GM12865 (cell line): ENCODE data around the gene CADM4.
"Not testable (repeated sequence)": the region's sequence is repeated elsewhere in the genome, so short reads cannot be mapped to it uniquely, and the experiment has no call there.

Experiments
- DNase-seq: peaks from one replicate; pipeline ENCODE4 v3.0.0; 2010; ENCODE audit warnings: low read depth
- H3K4me3 ChIP-seq: 2 replicates; pipeline ENCODE4 v1.5.1; 2011; ENCODE audit warnings: mild to moderate bottlenecking, low read depth, low read length, control low read depth
- CTCF ChIP-seq: IDR thresholded peaks from 2 replicates; pipeline ENCODE4 v1.5.1; 2011; ENCODE audit warnings: low read length, control low read depth, low read depth, inconsistent platforms; ENCODE audit not compliant: insufficient read depth; ENCODE audit errors: missing control alignments

The CADM4 gene

GRCh38 chr19:43639519-43640423 lies at the start of gene CADM4:
Gene CADM4, minus strand, starts transcription at chr19:43639850. Its CDS starts 60 bp downstream, at chr19:43639790.
- no peak for DNase-seq

DNA sequence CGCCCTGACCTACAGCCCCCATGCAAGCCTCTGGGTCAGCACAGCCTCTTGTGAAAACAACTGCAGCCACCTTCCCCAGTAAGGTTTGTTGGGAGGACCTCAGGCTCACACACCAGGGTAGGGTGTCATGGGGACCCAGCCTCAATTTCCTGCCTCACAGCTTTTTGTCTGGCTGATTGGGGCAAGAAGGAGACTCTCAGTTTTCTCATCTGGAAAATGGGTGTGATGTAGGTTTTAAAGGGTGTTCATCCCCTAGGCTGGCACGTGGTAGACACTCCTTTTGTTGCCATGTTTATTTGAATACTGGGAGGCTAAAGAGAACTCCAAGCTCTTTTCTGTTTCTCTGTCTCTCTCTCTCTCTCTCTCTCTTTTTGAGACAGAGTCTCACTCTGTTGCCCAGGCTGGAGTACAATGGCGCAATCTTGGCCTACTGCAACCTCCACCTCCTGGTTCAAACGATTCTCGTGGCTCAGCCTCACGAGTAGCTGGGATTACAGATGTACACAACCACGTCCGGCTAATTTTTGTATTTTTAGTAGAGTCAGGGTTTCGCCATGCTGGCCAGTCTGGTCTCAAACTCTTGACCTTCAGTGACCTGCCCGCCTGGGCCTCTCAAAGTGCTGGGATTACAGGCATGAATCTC lies 48.5 kb upstream of the CADM4 start:
- no peak overlapping the region for H3K4me3 ChIP-seq
- no peak for TF ChIP-seq CTCF
- DNase-seq, result no peak

More at GRCh38 chr19:43639519-43640423, at the start of gene CADM4:
- no peak for TF ChIP-seq CTCF
- peak within 1 kb of the TSS; percentile 18 for H3K4me3 ChIP-seq

GRCh38 chr19:43687660-43687997 lies 48.0 kb upstream of the CADM4 start:
- TF ChIP-seq CTCF, result no peak
- no peak for DNase-seq
- no peak overlapping the region for H3K4me3 ChIP-seq

DNA sequence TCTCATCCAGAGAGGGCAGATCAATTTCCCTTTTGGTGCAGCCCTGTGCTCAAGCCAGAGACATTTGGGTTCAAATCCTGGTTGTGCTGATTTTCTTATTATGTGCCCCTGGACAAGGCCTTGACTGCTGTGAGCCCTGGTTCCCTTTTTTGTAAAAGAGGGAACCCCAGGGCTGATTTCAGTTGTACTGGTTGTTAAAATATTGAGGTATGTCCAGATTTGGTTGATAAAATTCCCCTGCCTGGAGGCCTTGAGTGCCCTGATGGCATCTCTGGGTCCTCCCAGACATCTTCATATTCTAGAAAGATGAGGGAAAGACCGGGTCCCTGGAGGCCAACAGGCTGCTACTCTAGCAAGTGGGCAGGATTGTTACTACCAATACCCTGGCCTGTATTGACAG lies 44.7 kb upstream of the CADM4 start:
- TF ChIP-seq CTCF, result no peak
- DNase-seq, result no peak
- no peak overlapping the region for H3K4me3 ChIP-seq

- TF ChIP-seq CTCF, result no peak
Observed at GRCh38 chr19:43683905-43684304, 44.3 kb upstream of the CADM4 start.

DNA sequence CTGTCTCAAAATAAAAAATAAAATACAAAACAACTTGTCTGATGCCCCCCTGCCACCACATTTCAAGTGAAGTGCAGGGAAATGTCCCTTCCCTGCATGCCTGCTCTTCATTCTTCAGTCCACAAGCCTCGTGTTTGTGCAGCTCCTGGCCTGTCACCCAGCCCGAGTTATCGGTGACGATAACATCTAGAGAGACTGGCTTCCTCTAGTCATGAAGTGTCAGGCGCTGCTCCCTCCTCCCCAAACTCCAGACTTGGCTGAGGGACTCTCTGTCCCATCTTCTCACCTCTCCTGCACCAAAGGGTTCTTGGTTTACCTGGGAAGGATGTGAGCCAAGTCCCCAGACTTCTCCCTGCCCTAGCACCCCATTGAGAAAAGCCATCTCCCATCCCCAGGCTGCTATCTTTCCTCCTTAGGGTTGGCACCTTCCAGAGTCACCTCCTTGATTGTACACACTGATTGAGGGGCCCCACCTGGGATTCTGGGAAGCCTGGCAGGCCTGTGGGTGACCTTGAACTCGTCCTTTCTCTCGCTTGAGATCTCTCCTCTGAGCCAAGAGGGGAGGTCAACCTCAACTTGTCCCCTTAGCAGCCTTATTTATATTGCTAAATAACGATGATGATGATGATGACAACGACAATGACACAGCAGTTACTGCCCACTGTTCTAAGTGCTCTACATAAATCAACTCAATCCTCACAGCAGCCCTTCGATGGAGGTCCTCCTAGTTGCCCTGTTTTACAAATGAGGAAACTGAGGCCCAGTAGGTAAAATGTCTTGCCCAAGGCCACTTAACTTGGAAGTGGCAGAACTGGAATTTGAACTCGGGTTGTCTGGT lies 43.4 kb upstream of the CADM4 start:
- H3K4me3 ChIP-seq, result no peak overlapping the region
- no peak for DNase-seq
- TF ChIP-seq CTCF, result no peak

More at GRCh38 chr19:43683905-43684304, 44.3 kb upstream of the CADM4 start:
- H3K4me3 ChIP-seq, result no peak overlapping the region
- DNase-seq, result no peak

GRCh38 chr19:43682269-43682668 lies 42.6 kb upstream of the CADM4 start:
- not testable (repeated sequence) for DNase-seq

More at GRCh38 chr19:43682269-43682668, 42.6 kb upstream of the CADM4 start:
- not testable (repeated sequence) for H3K4me3 ChIP-seq
